Measurements from ENCODE around the gene AP1M1.
A peak's percentile ranks its signal among the peaks of the same experiment; 100 is the strongest.

AP1M1 gene

GRCh38 chr19:16233081-16233776, 35.5 kb downstream of the AP1M1 start:
- Mint-ChIP-seq H3K4me3 (peak overlapping the region; percentile 30), H3K27me3 (no peaks in the 10 kb centered on the region), H3K9me3 (no peaks in the 10 kb centered on the region), H3K36me3 (ENCODE audit: insufficient read depth) (peaks cover 32% of the 10 kb centered on the region), H3K27ac (ENCODE audit: low read depth) (peak overlapping the region; percentile 76), H3K4me1 (peaks cover 16% of the 10 kb centered on the region)
- DNase-seq (ENCODE audit: low spot score in 2 of 2) (no peak), ATAC-seq (replicated peaks; ENCODE audit: extremely low read depth, poor library complexity, severe bottlenecking) (no peak)

- H3K4me3 Mint-ChIP-seq = no peak overlapping the region
- no peak for ATAC-seq (replicated peaks; ENCODE audit: extremely low read depth, poor library complexity, severe bottlenecking)
- no peaks in the 10 kb centered on the region for H3K27me3 Mint-ChIP-seq
- no peaks in the 10 kb centered on the region for H3K9me3 Mint-ChIP-seq
- peaks cover 16% of the 10 kb centered on the region for H3K4me1 Mint-ChIP-seq
- H3K27ac Mint-ChIP-seq (ENCODE audit: low read depth) = peak overlapping the region; percentile 51
- peaks cover 28% of the 10 kb centered on the region for H3K36me3 Mint-ChIP-seq (ENCODE audit: insufficient read depth)
- no peak for DNase-seq (ENCODE audit: low spot score in 2 of 2)
Measured at GRCh38 chr19:16233836-16234551, 36.3 kb downstream of the AP1M1 start.

- Mint-ChIP-seq H3K4me1 (peaks cover 16% of the 10 kb centered on the region), H3K36me3 (ENCODE audit: insufficient read depth) (peaks cover 22% of the 10 kb centered on the region)
Measured at GRCh38 chr19:16234552-16235445, 37.1 kb downstream of the AP1M1 start.

GRCh38 chr19:16235811-16236652, 38.3 kb downstream of the AP1M1 start:
- H3K4me1 Mint-ChIP-seq = peaks cover 16% of the 10 kb centered on the region
- no peak overlapping the region for H3K4me3 Mint-ChIP-seq
- peaks cover 18% of the 10 kb centered on the region for H3K36me3 Mint-ChIP-seq (ENCODE audit: insufficient read depth)
- DNase-seq (ENCODE audit: low spot score in 2 of 2) = no peak
- no peak for ATAC-seq (replicated peaks; ENCODE audit: extremely low read depth, poor library complexity, severe bottlenecking)
- no peaks in the 10 kb centered on the region for H3K27me3 Mint-ChIP-seq
- peak overlapping the region; percentile 67 for H3K27ac Mint-ChIP-seq (ENCODE audit: low read depth)
- no peaks in the 10 kb centered on the region for H3K9me3 Mint-ChIP-seq

More at GRCh38 chr19:16234552-16235445, 37.1 kb downstream of the AP1M1 start:
- H3K27me3 Mint-ChIP-seq = no peaks in the 10 kb centered on the region
- no peaks in the 10 kb centered on the region for H3K9me3 Mint-ChIP-seq
- no peak overlapping the region for H3K27ac Mint-ChIP-seq (ENCODE audit: low read depth)
- DNase-seq (ENCODE audit: low spot score in 2 of 2) (no peak), ATAC-seq (replicated peaks; ENCODE audit: extremely low read depth, poor library complexity, severe bottlenecking) (no peak)
- no peak overlapping the region for H3K4me3 Mint-ChIP-seq

- Mint-ChIP-seq H3K27ac (ENCODE audit: low read depth) (peak overlapping the region; percentile 37), H3K27me3 (peaks cover 15% of the 10 kb centered on the region), H3K4me1 (peaks cover 15% of the 10 kb centered on the region), H3K36me3 (ENCODE audit: insufficient read depth) (peaks cover 2% of the 10 kb centered on the region), H3K9me3 (no peaks in the 10 kb centered on the region), H3K4me3 (no peak overlapping the region)
- DNase-seq (ENCODE audit: low spot score in 2 of 2) = no peak
- no peak for ATAC-seq (replicated peaks; ENCODE audit: extremely low read depth, poor library complexity, severe bottlenecking)
Measured at GRCh38 chr19:16244091-16244490, 46.4 kb downstream of the AP1M1 start.

- peaks cover 2% of the 10 kb centered on the region for H3K36me3 Mint-ChIP-seq (ENCODE audit: insufficient read depth)
- peak overlapping the region; percentile 42 for H3K4me3 Mint-ChIP-seq
- no peaks in the 10 kb centered on the region for H3K9me3 Mint-ChIP-seq
- peaks cover 15% of the 10 kb centered on the region for H3K4me1 Mint-ChIP-seq
- H3K27ac Mint-ChIP-seq (ENCODE audit: low read depth) = peak overlapping the region; percentile 84
- DNase-seq (ENCODE audit: low spot score in 2 of 2) = peak; percentile 67 to 83
- ATAC-seq (replicated peaks; ENCODE audit: extremely low read depth, poor library complexity, severe bottlenecking) = peak; percentile 72
- peaks cover 15% of the 10 kb centered on the region for H3K27me3 Mint-ChIP-seq
Measured at GRCh38 chr19:16247353-16248182, 49.9 kb downstream of the AP1M1 start.

- peaks cover 2% of the 10 kb centered on the region for H3K36me3 Mint-ChIP-seq (ENCODE audit: insufficient read depth)
- peaks cover 15% of the 10 kb centered on the region for H3K4me1 Mint-ChIP-seq
- no peaks in the 10 kb centered on the region for H3K9me3 Mint-ChIP-seq
- ATAC-seq (replicated peaks; ENCODE audit: extremely low read depth, poor library complexity, severe bottlenecking) = no peak
- H3K27ac Mint-ChIP-seq (ENCODE audit: low read depth) = no peak overlapping the region
- no peak overlapping the region for H3K4me3 Mint-ChIP-seq
- peaks cover 15% of the 10 kb centered on the region for H3K27me3 Mint-ChIP-seq
- no peak for DNase-seq (ENCODE audit: low spot score in 2 of 2)
Measured at GRCh38 chr19:16248380-16249023, 50.8 kb downstream of the AP1M1 start.

GRCh38 chr19:16249826-16250404, 52.2 kb downstream of the AP1M1 start:
- no peak for ATAC-seq (replicated peaks; ENCODE audit: extremely low read depth, poor library complexity, severe bottlenecking)
- H3K4me1 Mint-ChIP-seq = peaks cover 11% of the 10 kb centered on the region
- no peaks in the 10 kb centered on the region for H3K9me3 Mint-ChIP-seq
- no peak for DNase-seq (ENCODE audit: low spot score in 2 of 2)
- H3K36me3 Mint-ChIP-seq (ENCODE audit: insufficient read depth) = peaks cover 2% of the 10 kb centered on the region
- no peak overlapping the region for H3K4me3 Mint-ChIP-seq
- no peak overlapping the region for H3K27ac Mint-ChIP-seq (ENCODE audit: low read depth)
- H3K27me3 Mint-ChIP-seq = peaks cover 15% of the 10 kb centered on the region

GRCh38 chr19:16252459-16253205, 54.9 kb downstream of the AP1M1 start:
- no peak overlapping the region for H3K4me3 Mint-ChIP-seq
- H3K4me1 Mint-ChIP-seq = peaks cover 15% of the 10 kb centered on the region
- DNase-seq (ENCODE audit: low spot score in 2 of 2) = no peak
- no peaks in the 10 kb centered on the region for H3K9me3 Mint-ChIP-seq
- H3K27me3 Mint-ChIP-seq = peaks cover 2% of the 10 kb centered on the region
- no peak for ATAC-seq (replicated peaks; ENCODE audit: extremely low read depth, poor library complexity, severe bottlenecking)
- H3K36me3 Mint-ChIP-seq (ENCODE audit: insufficient read depth) = peaks cover 10% of the 10 kb centered on the region
- H3K27ac Mint-ChIP-seq (ENCODE audit: low read depth) = no peak overlapping the region

- ATAC-seq (replicated peaks; ENCODE audit: extremely low read depth, poor library complexity, severe bottlenecking) = no peak
- no peak overlapping the region for H3K4me3 Mint-ChIP-seq
- H3K27me3 Mint-ChIP-seq = no peaks in the 10 kb centered on the region
- H3K36me3 Mint-ChIP-seq (ENCODE audit: insufficient read depth) = peaks cover 10% of the 10 kb centered on the region
- DNase-seq (ENCODE audit: low spot score in 2 of 2) = no peak
- H3K9me3 Mint-ChIP-seq = no peaks in the 10 kb centered on the region
- peak overlapping the region; percentile 4 for H3K27ac Mint-ChIP-seq (ENCODE audit: low read depth)
- H3K4me1 Mint-ChIP-seq = peaks cover 22% of the 10 kb centered on the region
Measured at GRCh38 chr19:16254851-16255408, 57.2 kb downstream of the AP1M1 start.
